Activated CD4-positive, alpha-beta T cell treated with anti-CD3 and anti-CD28 coated beads for 4 hours (primary cell): Measurements from ENCODE around the gene MUC5AC.

ENCODE experiments used
- DNase-seq, 2 donors: peaks; one replicate each; pipeline ENCODE4 v3.0.0-alpha.2; 2020

The MUC5AC gene

DNA sequence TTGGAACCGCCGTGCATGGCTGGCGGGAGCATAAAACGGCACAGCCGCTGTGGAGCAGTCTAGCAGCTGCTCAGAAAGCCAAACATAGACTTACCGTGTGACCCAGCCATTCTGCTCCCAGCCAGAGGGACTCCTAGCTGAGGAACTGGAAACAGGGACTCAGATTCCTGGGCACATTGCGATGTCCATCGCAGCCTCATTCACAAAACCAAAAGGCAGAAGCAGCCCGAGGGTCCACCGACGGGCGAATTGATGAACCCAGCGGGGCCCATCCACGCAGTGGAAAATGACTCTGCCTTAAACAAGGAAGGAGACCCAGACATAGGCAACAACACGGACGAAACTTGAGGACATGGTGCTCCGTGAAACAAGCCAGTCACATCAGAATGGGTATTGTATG, 59.4 kb downstream of the MUC5AC start:
- no peak for DNase-seq

DNA sequence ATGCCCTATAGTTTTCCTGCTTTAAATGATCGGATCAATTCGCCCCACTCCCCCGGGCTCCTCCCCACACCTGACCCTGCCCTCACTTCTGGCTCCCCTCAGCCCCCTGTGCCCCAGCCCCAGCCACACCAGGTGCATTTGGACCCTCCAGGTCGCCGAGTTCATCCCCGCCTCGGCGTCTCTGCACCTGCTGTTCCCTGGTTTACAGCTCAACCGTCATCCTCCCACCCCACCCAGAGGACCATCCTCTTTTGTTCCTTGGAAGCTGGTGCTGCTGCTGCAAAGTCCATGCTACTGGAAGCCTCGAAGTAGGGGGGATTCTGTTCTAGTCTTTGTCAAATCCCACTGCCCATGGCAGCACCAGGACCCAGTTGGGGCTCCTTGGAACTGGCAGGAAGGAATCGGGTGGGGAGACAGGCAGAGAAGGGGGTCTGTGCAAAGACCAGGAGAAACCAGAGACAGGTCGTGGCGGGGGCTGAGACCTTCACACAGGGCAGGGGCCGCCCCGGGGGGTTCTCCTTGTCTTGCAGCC, 60.6 kb downstream of the MUC5AC start:
- no peak for DNase-seq

DNA sequence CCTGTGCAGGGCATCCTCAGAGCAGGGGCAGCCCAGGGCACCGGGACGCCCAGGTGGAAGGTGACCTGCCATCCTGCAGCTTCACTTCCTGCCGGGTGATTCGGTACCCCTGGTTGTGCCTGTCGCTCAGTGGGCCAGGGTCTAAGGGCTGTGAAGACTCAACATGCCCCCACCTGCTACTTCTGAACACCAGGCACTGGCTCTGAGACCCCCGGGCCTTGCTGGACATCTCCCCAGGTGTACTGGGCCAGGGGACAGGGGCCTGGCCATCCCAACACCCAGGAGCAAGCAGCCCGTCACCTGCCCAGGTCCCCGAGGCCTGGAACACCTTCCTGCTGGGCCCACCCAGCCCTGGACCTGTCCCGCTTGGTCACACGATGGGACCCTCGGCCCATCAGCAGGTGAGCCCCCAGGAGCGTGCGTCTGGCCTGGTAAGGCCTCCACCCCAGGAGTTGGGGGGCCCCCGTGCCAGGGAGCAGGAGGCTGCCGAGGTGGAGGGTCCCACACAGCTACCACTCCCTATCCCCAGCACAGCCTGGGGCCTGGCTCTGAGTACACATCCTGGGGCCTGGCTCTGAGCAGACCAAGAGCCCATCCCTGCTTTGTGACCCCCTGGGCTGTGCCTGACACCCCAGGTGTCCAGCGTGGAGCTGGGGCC, 61.2 kb downstream of the MUC5AC start:
- DNase-seq = no peak

DNA sequence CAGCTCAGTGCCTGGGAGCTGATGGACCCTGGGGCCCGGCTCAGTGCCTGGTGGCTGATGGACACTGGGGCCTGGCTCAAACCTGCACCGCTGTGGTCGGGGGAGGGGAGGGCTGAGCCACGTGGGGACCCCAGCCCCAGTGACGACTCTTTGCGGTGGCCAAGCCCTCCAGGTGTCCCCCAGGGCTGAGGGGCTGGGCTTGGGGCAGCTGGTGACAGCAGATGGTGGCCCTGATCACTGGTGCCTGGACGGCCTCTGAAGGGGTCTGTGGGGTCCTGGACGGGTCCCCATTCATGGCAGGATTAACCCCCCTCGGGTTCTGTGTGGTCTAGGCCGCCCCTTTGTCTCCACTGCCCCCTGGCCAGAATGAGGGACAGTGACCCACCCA, 61.7 kb downstream of the MUC5AC start:
- DNase-seq = no peak

DNA sequence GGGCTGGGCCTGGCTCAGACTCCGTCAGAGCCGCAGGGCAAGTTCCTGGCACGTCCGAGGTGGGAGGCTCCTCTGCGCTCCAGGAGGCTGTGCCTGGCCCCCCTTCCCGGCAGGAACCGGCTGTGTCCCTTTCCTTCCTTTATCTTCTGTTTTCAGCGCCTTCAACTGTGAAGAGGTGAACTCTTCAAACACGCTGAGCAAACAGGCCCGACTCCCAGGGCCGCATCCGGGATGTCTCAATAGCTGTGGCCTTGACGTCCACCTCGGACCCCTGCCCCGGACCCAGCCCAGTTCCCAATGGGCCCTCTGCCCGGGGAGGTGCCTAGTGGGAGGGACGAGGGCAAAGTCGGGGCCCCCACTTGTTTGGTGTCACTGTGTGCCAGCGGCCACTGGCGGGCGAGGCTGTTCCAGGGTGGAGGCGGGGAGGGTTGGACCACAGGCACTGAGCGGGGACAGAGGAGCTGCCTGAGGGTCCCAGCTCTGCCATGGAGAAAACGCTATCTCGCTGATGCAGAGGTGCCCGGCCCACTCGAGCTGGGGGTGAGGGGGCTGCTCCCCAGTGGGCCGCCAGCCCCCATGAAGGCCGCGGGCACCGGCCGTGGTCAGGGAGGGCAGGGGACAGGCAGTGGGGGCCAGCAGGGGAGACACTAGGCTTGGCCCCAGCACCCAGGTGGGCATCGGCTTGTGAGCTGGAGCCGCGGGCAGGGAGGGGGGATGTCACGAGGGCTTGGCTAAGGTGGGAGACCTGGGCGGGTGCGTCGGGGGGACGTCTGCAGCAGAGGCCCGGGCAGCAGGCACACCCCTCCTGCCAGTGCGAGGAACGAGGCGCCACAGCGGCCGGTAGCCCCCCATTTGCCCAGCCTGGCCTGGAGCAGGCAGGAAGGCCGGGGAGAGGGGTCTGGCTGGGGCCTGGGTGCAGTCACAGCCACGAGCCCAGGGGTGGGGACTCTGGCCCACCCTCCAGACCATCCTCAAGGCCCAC, 62.4 kb downstream of the MUC5AC start:
- no peak for DNase-seq

DNA sequence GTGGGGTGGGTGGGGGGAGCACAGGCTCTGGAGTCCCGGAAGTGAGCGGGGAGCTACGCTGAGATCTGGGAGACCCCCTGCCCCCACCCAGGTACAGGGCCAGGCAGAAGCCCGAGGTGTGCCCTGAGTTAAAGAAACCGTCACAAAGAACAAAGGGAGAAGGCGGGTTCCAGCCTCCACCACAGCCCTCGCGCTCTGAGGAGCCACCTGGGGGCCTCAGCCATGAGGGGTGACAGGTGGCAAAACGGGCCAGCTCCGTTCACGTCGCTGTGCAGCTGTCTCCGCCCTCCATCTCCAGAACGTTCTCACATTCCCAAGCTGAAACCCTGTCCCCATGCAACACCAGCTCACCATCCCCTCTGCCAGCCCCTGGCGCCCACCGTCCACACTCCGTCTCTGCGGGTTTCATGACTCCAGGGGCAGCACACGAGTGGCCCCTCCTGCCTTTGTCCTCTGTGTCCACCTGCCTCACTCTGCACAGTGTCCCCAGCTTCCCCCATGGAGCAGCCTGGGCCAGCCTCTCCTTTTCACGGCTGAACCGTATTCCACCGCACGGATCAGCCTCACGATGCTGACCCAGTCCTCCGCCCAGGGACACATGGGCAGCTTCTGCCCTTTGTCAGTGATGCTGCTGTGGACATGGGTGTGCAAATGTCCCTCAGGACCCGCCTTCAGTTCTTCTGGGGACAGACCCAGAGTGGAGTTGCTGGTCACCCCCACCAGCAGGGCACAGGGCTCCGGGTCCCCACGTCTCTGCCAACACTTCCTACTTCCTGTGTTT, 63.4 kb downstream of the MUC5AC start:
- DNase-seq = no peak

DNA sequence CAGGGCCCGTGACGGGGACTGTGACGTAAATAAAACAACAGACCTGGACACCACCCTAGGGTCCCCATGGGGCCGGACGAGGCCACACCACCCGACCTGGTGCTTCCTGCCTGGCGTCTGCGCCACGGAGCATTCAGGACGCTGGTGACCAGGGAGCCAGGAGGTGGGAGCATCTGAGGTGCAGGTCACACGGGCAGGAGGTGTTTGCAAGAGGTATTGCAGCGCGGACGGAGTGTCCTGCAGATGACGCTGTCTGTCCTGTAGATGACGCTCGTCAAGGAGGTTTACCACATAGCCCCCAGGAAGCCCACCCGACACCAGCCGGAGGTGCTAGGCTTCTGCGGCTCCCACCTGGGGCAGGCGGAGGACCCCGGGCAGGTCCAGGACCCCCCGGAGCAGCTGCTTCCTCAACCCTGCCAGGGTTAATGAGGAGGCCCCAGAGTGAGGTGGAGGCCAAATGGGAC, 64.1 kb downstream of the MUC5AC start:
- DNase-seq = no peak

DNA sequence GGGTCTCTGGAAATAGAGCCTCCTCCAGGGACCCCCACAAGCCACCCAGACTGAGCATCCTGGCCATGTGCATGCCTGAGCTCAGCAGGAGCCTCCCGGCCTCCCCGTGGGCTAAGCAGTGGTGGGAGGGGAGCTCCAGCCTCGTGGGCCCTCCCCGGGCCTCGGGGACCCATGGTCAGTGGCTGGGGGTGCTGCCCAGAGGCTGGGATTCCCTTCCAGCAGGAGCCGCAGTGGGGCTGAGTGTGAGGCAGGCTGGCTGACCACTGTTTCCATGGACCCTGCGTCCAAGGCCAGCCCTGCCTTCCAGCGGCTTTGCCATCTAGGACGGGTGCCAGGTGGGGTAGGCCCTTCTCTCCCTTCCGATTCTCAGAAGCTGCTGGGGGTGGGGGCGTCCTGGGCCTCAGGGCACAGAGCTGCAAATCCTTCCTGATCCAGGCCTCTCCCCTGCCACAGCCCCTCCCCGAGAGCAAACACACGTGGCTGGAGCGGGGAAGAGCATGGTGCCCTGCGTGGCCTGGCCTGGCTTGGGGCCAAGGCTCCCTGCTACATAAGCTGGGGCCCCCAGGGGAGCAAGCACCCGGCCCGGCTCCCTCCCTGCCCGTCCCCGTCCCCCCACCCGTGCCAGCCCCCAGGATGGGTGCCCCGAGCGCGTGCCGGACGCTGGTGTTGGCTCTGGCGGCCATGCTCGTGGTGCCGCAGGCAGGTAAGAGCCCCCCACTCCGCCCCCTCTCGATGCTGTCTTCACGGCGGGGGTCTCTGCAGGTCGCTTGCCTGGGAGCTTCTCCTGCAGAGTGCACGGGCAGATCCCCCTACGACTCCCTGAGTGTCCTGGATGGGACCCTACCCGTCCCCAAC, 65.0 kb downstream of the MUC5AC start, which contains the start of gene MUC5B:
MUC5B (plus strand) TSS at position 576 of the 855 bp plus-strand sequence; CDS start at position 634, 58 bp downstream.
- no peak for DNase-seq

DNA sequence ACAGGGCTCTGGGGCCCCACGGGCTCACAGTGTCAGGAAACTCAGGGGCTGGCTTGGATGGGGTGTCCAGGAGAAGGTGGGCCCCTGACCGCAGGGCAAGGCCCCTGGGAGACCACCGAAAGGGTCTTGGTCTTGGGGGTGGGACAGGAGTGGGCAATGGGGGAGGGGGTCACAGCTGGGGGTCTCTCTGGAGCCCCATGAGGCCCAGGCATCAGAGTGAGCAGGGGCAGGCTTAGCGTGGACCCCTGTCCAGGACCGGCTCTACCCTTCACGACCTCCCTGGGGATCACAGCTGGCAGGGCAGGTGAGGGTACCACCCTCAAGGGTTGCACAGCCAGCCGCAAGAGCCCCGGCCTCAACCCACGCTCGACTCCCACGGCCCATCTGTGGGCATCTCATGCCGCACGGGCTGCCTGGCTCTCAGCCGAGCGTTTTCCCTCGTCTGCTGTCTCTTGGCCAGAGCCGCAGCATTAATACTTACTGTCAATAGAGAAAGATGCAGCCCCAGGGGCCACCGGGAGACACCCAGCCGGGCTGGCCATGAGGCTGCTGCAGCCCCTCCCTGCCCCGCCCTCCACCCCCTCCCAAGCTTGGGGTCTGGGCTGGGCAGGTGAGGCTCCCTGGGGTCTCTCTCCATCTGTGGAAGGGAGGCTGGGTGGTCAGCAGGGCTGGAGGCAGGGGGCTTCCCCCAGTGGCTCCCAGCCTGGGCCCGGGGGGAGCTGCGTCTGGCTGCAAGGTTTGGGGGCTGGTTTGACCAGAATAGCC, 65.8 kb downstream of the MUC5AC start:
- no peak for DNase-seq

DNA sequence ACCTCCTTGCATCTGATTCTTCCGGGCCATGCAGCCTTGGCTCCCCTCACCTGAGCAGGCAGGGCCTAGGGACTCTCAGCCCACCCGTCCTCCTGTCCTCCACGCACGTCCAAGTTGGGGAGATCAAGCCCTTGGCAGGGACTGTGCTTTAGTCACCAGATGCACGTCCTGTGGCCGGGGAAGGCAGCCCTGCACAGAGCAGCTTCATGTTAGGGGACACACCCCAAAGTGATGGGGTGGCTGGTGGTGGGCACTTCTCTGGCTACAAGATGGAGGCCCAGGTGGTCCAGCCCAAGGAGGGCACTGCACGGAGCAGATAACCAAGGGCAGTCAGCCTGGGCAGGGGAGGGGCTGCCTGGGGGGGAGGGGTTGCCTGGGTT, 66.3 kb downstream of the MUC5AC start:
- no peak for DNase-seq

DNA sequence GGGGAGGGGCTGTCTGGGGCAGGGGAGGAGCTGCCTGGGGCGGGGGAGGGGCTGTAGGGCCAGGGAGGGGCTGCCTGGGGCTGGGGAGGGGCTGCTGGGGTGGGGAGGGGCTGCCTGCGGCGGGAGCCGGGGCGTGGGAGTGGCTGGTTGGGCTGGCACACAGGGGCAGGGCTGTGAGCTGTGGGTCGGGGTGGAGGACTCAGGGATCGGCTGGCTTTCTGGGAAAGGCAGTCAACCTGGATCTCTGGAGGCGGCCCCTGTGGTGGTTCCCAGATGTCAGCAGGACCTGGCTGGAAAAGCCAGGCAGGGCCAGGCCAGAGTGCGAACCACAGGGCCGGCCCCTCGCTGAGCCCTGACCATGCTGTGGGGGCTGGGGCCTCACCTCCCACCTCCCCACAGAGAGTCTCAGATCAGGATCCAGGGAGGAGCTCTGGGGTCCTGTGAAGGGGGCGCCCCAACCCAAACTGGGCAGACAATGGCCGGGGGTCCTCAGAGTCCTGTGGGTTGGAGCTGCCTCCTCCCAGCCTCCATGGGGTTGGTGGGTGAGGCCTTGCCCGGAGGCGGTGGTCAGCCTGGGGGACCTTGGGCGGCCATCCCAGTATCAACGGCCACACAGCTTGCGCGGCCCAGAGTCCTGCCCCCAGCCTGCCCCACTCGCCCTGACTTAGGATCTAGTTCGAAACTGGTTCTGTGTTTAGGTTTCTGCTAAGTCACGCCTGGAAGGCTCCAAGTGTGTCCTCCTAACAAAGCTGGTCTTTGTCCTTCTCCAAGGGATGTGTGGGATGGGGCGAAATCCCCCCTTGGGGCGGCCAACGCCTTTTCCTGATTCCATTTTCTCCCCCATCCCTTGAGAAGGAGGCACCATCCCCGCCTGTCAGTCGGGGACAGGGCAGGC, 67.0 kb downstream of the MUC5AC start:
- DNase-seq = no peak

DNA sequence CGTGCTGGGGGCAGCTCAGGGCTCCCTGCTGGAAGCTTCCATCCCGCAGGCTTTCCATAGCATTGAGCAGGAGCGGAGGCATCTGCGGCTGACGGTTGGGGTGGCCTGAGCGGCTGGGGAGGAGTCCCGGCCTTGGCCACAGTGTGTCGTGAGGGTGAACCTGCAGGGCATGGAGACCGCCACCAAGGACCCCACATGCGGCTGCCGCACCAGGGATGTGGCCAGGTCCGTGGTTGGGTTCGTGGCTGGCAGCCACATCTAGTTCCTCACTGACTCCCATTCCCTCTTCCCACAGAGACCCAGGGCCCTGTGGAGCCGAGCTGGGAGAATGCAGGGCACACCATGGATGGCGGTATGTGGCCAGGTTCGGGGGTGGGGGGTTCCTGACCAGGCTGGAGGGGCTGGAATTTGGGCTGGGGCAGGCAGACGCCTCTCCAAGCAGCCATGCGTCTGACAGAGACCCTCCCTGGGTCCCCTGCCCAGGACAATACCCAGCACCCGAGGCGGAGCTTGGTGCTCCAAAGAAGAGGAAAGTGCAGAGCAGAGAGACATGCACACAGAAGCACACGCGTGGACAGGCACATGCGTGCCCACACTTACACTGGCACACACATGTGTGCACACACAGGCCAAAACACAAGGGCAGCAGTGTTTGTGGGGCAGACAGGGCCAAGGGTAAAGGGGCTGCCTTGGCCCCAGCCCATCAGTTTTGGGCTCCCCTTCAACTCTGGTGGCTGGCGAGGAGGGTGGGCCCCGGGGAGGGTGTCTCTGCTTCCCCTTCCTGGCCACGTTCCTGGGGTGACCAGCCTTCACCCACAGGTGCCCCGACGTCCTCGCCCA, 67.9 kb downstream of the MUC5AC start:
- no peak for DNase-seq

DNA sequence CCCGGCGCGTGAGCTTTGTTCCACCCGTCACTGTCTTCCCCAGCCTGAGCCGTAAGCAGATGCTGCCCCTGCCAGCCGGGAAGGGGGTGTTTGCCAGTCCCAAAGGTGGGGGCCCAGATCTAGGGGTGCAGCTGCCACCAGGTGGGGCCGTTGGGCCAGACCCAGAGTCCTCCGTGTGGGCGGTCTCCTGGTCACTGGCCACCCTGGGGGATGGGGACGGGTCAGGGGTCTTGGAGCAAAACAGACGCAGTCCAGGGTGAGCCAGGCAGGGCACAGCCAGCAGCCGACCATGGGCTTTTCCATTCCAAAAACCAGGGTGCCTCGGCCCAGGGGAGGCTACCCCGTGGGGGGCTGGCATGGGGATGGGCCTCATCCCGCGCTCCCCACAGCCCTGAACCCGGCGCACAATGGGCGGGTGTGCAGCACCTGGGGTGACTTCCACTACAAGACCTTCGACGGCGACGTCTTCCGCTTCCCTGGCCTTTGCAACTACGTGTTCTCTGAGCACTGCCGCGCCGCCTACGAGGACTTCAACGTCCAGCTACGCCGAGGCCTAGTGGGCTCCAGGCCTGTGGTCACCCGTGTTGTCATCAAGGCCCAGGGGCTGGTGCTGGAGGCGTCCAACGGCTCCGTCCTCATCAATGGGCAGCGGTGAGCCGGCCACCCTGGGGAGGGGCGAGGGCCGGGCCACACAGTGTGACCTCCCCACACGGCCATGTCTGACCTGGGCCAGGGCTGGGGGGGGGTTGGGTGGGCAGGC, 68.7 kb downstream of the MUC5AC start:
- DNase-seq = no peak

DNA sequence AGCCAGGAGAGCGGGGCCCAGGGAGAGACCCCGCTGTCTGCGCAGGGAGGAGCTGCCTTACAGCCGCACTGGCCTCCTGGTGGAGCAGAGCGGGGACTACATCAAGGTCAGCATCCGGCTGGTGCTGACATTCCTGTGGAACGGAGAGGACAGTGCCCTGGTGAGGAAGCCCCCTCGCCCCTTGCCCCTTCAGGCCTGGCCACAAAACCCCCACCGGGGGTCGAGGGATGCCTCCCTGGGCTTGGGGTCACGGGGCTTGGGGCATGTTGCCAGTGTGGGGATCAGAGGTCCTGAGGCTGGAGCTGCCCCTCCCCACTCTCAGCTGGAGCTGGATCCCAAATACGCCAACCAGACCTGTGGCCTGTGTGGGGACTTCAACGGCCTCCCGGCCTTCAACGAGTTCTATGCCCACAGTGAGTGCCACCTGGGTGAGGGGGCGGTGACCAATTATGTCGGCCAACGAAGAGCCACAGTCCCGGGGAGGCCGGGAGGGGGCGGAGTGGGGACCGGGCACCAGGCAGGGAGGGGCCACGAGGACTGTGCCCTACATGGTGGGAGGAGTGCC, 69.3 kb downstream of the MUC5AC start:
- no peak for DNase-seq

DNA sequence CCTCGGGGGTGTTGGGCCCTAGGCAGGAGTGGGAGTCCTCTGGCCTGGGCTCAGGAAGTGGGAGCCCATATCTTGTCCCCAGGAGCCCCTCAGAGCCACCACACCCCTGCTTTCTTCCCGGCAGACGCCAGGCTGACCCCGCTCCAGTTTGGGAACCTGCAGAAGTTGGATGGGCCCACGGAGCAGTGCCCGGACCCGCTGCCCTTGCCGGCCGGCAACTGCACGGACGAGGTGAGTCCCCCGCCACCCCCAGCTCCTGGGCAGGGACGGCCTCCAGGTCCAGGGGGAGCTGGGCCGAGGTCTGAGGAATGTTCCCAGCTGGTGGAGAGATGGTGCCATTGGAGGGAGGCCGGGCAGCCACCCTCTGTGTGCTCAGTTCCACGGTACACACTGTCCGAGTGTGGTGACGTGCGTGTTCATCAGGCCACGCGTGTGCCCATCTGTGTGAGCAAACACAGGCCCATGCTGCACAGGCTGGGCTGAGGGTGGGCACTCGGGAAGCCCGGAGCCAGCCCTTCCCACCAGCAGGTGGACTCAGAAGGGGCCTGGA, 69.9 kb downstream of the MUC5AC start:
- DNase-seq = no peak

DNA sequence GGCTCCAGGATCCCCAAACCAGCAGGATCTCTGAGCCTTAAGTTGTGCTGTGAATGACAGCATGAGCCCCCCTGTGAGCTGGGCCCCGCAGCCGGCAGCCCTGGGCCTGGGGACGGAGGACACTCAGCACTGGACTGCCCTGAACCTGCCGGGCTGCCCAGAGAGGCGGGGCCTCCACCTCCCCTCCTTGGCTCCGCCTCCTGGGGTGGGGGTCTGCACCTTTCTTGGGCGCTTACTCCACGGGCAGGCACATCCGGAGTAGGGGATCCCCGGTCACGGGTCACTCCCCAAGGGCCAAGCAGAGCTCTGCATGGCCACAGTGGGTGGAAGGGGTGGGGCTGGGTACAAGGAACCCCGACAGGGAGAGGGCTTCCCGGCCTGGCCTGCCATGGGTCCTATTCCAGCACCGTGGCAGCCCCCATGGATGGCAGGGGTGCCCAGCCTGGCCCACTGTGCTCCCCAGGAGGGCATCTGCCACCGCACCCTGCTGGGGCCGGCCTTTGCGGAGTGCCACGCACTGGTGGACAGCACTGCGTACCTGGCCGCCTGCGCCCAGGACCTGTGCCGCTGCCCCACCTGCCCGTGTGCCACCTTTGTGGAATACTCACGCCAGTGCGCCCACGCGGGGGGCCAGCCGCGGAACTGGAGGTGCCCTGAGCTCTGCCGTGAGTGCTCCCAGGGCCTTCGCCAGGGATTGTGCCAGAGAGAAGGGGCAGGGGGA, 70.5 kb downstream of the MUC5AC start:
- DNase-seq = no peak

DNA sequence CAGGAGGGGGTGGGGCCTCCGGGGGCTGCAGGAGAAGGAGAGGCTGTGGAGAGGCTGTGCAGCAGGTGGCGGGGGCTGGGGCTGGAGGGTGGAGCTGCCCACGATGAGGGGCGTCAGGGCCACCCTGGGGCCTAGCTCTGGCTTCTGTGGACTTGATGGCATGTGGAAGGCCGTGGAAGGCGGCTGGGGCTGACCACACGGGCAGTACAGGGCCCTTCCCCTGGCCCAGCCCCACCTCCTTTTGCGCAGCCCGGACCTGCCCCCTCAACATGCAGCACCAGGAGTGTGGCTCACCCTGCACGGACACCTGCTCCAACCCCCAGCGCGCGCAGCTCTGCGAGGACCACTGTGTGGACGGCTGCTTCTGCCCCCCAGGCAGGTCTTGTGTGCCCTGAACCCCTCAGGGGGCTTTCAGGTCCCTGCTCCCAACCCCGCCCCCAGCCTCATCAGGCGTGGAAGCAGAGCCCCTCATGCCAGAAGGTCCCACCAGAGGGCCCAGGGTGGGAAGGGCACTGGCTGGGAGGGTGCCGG, 71.2 kb downstream of the MUC5AC start:
- no peak for DNase-seq
